Stimulated activated naive CD8-positive, alpha-beta T cell treated with anti-CD3 and anti-CD28 coated beads, Interleukin-15, amount 100 ng/mL, for 72 hours (primary cell): ENCODE data around the gene RAP1GAP2.

Experiments used
- ATAC-seq: fragments of 150-1000 bp; cut with Tn5 transposase; 2 replicates; pipeline ENCODE4 v1.10.0; 2021; ENCODE audit warnings: mild to moderate bottlenecking, moderate library complexity
- DNase-seq, 2 donors: peaks; one replicate each; pipeline ENCODE4 v3.0.0; 2021 to 2022
- H3K27ac Mint-ChIP-seq, 2 donors: one replicate each; pipeline ENCODE4 v1.8.0; 2022; ENCODE audit warnings: mild to moderate bottlenecking in 2 of 2, mixed read lengths in 2 of 2, moderate library complexity in 2 of 2
- H3K27me3 Mint-ChIP-seq: one replicate; pipeline ENCODE4 v1.8.0; 2022; ENCODE audit warnings: mixed read lengths
- H3K4me1 Mint-ChIP-seq: one replicate; pipeline ENCODE4 v1.8.0; 2022; ENCODE audit warnings: mild to moderate bottlenecking, mixed read lengths
- H3K4me3 Mint-ChIP-seq, 2 donors: one replicate each; pipeline ENCODE4 v1.8.0; 2022; ENCODE audit warnings: mild to moderate bottlenecking in 2 of 2, mixed read lengths in 2 of 2, moderate library complexity in 1 of 2
- H3K9me3 Mint-ChIP-seq, 2 donors: one replicate each; pipeline ENCODE4 v1.8.0; 2022; ENCODE audit warnings: mixed read lengths in 2 of 2

The RAP1GAP2 gene

DNA sequence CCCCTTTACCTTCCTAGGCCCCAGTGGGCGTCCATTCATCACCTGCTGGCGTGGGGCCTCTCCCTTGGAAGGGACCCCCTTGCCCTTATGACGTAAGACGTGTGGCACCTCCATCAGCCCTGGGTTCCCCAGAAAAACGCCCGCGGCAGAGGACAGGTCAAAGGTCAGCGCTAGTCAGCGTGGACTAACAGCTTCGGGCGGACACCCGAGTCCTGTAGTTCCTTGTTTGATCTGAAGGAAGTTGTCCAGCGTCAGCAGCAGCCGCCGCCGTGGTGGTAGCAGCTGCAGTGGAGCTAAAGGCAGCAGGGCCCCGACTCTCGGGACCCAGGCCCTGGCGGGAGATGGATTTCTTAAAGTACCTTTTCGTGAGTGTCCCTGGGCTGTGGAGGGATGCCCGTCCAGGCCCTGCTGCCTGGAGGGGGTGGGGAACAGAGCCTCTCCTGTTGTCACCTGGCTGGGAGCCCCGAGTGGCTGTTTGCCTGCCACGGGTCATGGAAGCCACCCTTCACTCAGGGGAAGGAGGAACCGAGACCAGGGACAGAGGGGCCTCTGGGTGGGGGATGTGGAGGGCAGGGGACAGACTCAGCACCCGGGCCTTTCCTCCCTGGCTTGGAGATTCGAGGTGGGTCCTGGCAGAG lies 143.6 kb downstream of the RAP1GAP2 start:
- H3K4me3 Mint-ChIP-seq = no peak overlapping the region
- H3K27me3 Mint-ChIP-seq = peaks cover 6% of the 10 kb centered on the region
- ATAC-seq = no peak
- H3K4me1 Mint-ChIP-seq = peaks cover 22% of the 10 kb centered on the region
- no peaks in the 10 kb centered on the region for H3K9me3 Mint-ChIP-seq
- DNase-seq = no peak
- H3K27ac Mint-ChIP-seq = no peak overlapping the region

DNA sequence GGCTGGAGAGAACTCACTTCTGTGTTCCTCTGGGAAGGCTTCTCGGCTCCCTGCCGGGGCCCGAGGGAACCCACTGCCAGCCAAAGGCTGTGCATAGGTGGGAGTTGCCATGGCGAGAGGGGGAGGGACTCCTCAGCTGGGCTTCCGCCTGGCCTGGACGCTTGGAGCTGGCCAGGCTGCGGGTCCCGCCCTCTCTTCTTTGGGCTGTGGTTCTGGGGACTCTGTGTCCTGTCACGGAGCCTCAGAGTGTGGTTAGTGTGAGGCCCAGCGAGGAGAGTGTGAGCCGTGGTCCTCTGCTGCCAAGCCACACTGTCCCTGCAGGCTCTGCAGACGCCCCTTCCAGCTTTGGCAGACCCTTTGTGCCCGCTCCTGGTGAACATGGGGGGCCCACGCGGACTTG lies 144.1 kb downstream of the RAP1GAP2 start:
- peaks cover 6% of the 10 kb centered on the region for H3K27me3 Mint-ChIP-seq
- H3K27ac Mint-ChIP-seq = no peak overlapping the region
- no peaks in the 10 kb centered on the region for H3K9me3 Mint-ChIP-seq
- no peak overlapping the region for H3K4me3 Mint-ChIP-seq
- ATAC-seq = no peak
- H3K4me1 Mint-ChIP-seq = peaks cover 27% of the 10 kb centered on the region
- no peak for DNase-seq

DNA sequence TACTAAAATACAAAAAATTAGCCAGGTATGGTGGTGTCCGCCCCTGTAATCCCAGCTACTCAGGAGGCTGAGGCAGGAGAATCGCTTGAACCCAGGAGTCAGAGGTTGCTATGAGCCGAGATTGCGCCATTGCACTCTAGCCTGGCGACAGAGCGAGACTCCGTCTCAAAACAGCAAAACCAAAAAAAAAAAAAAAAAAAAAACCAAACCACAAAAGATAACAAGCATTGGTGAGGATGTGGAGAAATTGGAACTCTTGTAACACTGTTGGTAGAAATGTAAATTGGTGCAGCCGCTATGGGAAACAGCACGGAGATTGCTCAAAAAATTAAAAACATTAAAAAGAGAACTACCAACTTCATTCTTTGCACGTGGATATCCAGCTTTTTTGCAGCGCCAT lies 147.7 kb downstream of the RAP1GAP2 start:
- no peak for DNase-seq
- Mint-ChIP-seq H3K9me3 (no peaks in the 10 kb centered on the region), H3K4me3 (no peak overlapping the region), H3K27ac (no peak overlapping the region), H3K27me3 (peaks cover 6% of the 10 kb centered on the region), H3K4me1 (peaks cover 30% of the 10 kb centered on the region)
- no peak for ATAC-seq

DNA sequence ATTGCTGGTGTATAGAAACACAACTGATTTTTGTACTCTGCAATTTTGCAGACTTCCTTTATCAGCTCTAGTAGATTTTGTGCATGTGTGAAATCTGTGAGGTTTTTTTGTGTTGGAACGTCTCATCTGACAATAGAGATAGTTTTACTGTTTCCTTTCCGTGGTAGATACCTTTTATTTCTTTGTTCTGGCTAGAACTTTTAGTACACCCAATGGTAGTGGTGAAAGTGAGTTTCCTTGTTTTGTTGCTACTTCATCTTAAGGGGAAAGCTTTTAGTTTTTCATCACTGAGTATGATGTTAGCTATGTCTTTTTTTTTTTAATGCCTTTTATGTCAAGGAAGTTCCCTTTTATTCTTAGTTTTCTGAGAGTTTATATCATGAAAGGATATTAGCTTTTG lies 149.1 kb downstream of the RAP1GAP2 start:
- Mint-ChIP-seq H3K27me3 (peaks cover 6% of the 10 kb centered on the region), H3K4me1 (peaks cover 30% of the 10 kb centered on the region), H3K27ac (no peak overlapping the region), H3K4me3 (no peak overlapping the region), H3K9me3 (no peaks in the 10 kb centered on the region)
- ATAC-seq = no peak
- no peak for DNase-seq

DNA sequence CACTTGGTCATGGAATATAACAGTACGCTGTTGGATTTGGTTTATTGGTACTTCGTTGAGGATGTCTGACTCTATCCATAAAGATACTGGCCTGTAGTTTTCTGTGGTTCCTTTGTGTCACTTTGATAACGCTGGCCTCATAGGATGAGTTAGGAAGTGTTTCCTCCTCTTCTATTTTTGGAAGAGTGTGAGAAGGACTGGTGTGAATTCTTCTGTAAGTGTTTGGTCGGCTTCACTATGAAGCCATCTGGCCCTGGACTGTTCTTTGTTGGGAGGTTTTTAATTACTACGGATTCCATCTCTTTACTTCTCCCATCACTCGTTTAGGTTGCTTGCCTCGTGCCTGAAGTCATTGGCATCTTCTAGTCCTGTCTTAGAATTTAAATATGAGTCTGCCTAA lies 149.9 kb downstream of the RAP1GAP2 start:
- Mint-ChIP-seq H3K4me3 (no peak overlapping the region), H3K27me3 (peaks cover 6% of the 10 kb centered on the region), H3K27ac (no peak overlapping the region), H3K9me3 (no peaks in the 10 kb centered on the region), H3K4me1 (peaks cover 30% of the 10 kb centered on the region)
- DNase-seq = no peak
- no peak for ATAC-seq

DNA sequence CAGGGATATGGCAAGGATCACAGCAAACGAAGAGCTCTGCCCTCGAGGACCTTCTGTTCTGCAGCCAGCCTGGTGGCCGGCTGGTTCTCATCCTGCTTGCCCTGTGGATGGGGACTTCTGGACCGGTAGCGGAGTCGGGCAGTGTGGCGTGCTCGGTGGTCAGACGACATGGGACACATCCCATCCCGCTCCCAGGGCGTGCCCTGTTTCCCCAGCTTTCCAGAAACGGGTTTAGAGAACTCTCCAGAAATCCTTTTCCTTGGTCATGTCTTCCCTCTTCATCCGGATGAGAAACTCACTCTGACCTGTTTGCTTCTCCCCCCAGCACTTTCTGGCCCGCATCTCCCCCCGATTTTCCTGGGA lies 151.3 kb downstream of the RAP1GAP2 start:
- no peak overlapping the region for H3K27ac Mint-ChIP-seq
- no peak for ATAC-seq
- H3K4me1 Mint-ChIP-seq = peaks cover 30% of the 10 kb centered on the region
- no peak for DNase-seq
- peaks cover 6% of the 10 kb centered on the region for H3K27me3 Mint-ChIP-seq
- no peak overlapping the region for H3K4me3 Mint-ChIP-seq
- no peaks in the 10 kb centered on the region for H3K9me3 Mint-ChIP-seq

DNA sequence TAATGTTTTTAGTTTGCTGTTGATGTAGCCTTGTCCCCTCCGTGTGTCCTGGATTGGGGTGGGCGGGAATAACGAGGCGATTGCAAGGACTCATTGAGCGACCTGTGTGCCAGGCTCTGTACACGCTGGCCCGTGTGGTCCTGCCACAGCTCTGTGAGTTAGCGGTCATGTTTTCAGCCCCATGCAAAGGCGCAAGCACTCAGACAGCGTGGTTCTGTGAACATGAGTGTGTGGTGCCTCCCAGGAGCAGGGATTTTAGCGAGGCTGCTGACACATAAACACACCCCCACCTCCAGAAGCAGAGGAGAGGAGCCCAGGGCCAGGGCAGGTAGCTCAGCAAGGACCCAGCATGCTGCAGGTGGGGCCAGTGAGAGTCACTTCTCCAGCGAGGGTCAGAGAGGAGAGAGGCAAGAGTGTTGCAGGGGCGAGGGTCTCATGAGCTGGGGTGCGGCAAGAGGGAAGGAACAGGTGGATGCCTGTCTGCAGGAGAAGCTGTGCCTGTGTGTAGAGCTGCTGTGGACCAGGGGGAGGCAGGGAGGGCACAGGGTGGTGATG lies 151.8 kb downstream of the RAP1GAP2 start:
- no peak for DNase-seq
- H3K4me1 Mint-ChIP-seq = peaks cover 30% of the 10 kb centered on the region
- no peaks in the 10 kb centered on the region for H3K9me3 Mint-ChIP-seq
- no peak for ATAC-seq
- H3K27me3 Mint-ChIP-seq = peaks cover 6% of the 10 kb centered on the region
- H3K4me3 Mint-ChIP-seq = no peak overlapping the region
- H3K27ac Mint-ChIP-seq = peak overlapping the region in 1 of 2 donors; percentile 12

DNA sequence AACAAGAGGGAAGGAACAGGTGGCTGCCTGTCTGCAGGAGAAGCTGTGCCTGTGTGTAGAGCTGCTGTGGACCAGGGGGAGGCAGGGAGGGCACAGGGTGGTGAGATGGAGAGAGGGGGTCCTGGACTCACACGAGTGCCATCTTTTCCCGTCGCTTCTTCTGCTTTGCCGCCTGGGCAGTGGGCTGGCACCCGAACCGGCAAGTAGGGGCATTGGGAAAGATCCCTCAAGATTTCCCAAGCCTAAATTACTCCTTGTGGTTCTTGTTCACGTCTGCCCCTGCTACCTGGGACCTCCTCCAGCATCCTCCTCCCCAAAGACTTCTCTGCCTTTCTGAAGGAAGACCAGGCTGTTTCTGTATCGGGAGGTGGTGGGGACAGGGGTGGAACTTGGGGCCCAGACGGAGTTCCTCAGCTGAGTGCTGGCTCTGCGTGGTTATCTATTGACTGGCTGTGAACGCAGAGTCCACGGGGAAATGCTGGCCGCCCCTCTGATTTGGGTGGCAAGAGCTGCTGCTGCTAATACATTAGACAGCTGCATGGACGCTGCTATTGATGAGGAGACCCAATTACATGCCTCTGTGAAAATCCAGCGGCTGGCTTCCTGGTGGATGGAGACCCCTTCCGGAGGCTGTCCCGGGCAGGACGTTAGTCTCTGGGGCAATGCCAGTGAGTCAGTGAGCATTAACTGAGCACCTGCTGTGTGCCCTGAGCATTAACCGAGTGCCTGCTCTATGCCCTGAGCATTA lies 152.7 kb downstream of the RAP1GAP2 start:
- no peaks in the 10 kb centered on the region for H3K9me3 Mint-ChIP-seq
- H3K27ac Mint-ChIP-seq = no peak overlapping the region
- no peak overlapping the region for H3K4me3 Mint-ChIP-seq
- H3K27me3 Mint-ChIP-seq = no peaks in the 10 kb centered on the region
- H3K4me1 Mint-ChIP-seq = peaks cover 23% of the 10 kb centered on the region
- DNase-seq (no peak), ATAC-seq (no peak)

DNA sequence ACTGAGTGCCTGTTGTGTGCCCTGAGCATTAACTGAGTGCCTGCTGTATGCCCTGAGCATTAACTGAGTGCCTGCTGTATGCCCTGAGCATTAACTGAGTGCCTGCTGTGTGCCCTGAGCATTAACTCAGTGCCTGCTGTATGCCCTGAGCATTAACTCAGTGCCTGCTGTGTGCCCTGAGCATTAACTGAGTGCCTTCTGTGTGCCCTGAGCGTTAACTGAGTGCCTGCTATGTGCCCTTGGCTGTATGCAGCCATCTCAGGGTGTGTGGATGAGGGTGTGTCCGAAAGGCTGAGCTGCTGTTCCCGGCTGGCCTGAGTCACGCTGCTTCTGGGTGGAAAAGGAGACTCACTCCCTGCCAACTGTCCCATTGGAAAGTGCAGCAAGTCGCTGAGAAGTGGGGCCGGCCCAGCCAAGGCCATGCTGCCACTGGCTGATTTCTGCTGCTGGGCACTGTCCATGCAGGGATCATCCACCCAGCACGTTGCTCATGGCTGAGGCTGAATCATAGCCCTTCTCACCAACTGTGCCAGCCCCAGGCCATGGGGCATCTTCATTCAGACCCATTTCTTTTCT lies 153.3 kb downstream of the RAP1GAP2 start:
- Mint-ChIP-seq H3K9me3 (no peaks in the 10 kb centered on the region), H3K4me1 (peaks cover 16% of the 10 kb centered on the region), H3K27me3 (no peaks in the 10 kb centered on the region), H3K27ac (no peak overlapping the region), H3K4me3 (no peak overlapping the region)
- ATAC-seq (no peak), DNase-seq (no peak)

DNA sequence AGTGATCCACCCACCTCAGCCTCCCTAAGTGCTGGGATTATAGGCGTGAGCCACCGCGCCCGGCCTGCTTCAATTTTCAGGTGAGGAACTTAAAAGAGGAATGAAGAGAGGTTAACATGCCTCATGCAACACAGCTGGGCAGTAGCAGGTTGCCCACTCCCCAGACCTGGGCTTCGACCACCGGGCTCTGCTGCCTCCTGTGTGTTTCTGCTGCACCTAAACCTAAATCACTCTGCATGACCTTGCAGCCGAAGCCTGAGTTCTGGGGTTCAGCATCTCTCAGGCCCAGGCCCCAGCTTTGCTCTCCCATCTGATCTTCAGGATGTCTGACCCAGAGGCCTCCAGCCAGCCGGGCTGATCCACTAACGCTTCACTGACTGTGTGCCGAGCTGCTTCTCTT lies 154.6 kb downstream of the RAP1GAP2 start:
- no peak for ATAC-seq
- Mint-ChIP-seq H3K4me3 (no peak overlapping the region), H3K27me3 (peaks cover 10% of the 10 kb centered on the region), H3K9me3 (no peaks in the 10 kb centered on the region), H3K4me1 (peaks cover 18% of the 10 kb centered on the region), H3K27ac (no peak overlapping the region)
- no peak for DNase-seq

DNA sequence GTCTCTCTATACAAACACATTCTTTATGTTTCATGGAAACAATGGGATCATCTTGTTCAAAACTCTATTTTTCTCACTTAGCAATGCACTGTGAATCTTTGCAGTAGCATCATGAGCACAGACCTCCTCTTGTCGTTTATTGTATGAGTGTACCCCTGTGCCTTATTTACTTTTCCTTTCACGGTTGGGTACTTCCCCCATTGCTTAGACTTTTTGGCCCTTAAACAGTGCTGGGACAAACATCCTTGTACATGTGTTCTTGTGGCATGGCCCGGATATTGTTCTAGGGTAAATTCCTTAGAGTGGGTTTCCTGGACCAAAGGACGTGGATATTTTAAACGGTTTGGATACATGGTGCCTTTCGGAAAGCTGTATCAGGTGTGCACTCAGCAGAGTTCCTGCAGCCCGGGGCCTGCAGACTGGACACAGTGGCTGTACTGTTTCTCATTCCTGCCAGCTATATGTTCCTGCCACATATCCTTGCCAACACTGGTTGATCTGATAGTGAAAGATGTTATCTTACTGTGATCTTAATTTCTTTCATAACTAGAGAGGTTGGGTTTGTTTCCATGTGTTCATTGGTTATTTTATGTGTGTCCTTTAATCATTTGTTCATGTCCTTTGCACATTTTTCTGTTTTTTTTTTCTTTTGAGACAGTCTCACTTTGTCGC lies 156.1 kb downstream of the RAP1GAP2 start:
- H3K27me3 Mint-ChIP-seq = peaks cover 17% of the 10 kb centered on the region
- no peak overlapping the region for H3K4me3 Mint-ChIP-seq
- ATAC-seq (no peak), DNase-seq (no peak)
- H3K9me3 Mint-ChIP-seq = no peaks in the 10 kb centered on the region
- H3K27ac Mint-ChIP-seq = no peak overlapping the region
- peaks cover 14% of the 10 kb centered on the region for H3K4me1 Mint-ChIP-seq

DNA sequence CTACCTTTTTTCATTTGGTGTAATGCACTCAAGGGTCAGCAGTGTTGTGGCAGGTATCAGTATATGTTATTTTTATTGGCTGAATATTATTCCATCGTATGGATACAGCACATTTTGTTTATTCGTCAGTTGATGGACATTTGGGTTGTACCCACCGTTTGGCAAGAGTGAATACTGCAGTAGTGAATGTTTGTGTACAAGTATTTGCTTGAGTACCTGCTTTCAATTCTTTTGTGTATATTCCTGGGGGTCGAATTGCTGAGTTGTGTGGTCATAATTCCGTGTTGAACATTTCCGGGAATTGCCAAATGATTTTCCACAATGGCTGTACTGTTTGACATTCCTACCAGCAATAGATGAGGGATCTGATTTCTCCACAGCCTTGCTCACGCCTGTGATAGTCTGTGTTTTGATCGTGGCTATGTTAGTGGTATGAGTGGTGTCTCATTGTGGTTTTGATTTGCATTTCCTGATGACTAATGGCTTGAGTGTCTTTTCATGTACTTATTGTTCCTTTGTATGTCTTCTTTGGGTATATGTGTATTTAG lies 158.7 kb downstream of the RAP1GAP2 start:
- ATAC-seq = peak; percentile 78
- Mint-ChIP-seq H3K27ac (peak overlapping the region in 1 of 2 donors; percentile 0), H3K27me3 (peaks cover 17% of the 10 kb centered on the region), H3K4me3 (no peak overlapping the region), H3K4me1 (peaks cover 14% of the 10 kb centered on the region), H3K9me3 (no peaks in the 10 kb centered on the region)
- no peak for DNase-seq

DNA sequence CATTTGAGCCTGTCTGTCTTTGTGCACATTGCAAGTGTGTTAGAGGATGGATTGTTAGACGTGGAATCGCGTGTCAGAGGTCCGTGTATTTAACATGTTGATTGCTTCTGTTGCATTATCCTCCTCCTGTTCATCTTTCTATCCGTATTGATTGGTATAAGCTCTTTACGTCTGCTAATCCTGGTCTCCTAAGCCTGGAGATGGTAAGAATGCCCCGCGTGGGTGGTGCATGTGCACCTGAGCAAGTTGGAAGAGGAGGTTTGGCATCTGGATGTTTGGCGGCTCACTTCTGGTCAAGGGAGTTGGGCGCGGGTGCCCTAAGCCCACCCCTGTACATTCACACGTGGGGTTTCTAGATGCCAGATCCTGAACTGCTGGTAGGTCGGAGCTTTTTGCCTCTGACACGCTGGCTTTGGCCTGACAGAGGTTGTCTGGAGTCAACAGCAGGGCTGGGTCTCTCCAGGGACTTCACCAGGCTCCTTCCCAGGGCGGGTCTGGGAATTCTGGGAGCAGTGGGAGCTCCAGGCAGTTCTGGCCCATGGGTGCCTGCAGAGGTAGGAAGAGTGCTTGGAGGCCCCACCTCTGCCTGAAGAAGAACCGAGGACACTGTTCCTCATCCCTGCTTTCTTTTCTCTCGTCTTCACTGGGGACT lies 159.8 kb downstream of the RAP1GAP2 start:
- no peak for DNase-seq
- no peak overlapping the region for H3K27ac Mint-ChIP-seq
- H3K4me1 Mint-ChIP-seq = peaks cover 14% of the 10 kb centered on the region
- no peak overlapping the region for H3K4me3 Mint-ChIP-seq
- H3K9me3 Mint-ChIP-seq = no peaks in the 10 kb centered on the region
- no peak for ATAC-seq
- H3K27me3 Mint-ChIP-seq = peaks cover 17% of the 10 kb centered on the region

DNA sequence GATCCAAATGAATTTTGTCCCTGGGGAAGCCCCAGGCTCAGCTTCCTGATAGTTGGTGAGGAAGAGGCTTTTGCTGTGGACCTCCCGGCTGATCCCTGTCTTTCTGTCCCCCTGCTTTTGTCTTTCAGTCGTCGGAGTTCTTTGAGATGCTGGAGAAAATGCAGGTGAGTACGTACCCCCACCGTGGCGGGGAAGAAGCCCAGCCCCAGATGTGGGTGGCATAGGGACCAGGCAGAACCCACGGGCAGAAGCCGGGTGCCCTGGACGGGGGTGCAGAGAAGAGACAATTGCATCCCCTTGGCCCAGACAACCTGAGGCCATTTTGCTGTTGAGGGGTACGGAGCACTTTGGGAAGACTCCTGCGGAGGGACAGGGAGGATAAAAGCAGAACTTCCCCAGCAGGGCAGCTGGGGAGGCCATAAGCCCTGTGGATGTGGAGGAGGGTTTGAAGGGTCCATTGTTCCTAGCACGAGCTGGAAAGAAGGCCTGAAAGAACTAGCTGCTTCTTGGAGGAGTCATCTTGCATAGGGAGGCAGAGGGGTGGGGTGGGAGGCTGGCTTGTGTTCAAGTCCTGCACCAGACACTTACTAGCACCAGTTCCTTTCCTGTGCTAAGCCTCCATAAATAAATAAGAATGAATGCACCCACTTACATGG lies 161.5 kb downstream of the RAP1GAP2 start:
- peaks cover 17% of the 10 kb centered on the region for H3K27me3 Mint-ChIP-seq

More for the DNA sequence above, 161.5 kb downstream of the RAP1GAP2 start:
- peaks cover 14% of the 10 kb centered on the region for H3K4me1 Mint-ChIP-seq
- H3K4me3 Mint-ChIP-seq = no peak overlapping the region
- DNase-seq (no peak), ATAC-seq (no peak)
- no peak overlapping the region for H3K27ac Mint-ChIP-seq
- H3K9me3 Mint-ChIP-seq = no peaks in the 10 kb centered on the region
